WTC11 (cell line): ENCODE measurements around the gene SPSB3. TPM values are rescaled to one million over a fixed set of nuclear protein-coding genes. Genes with fewer than 3 reads are reported as not detected.
A peak's percentile ranks its signal among the peaks of the same experiment; 100 is the strongest.

Source experiments
- ATAC-seq: fragments of 200-7000 bp; cut with Tn5 transposase; 2 replicates; pipeline ENCODE4 v1.10.0; 2021; ENCODE audit warnings: mild to moderate bottlenecking, moderate library complexity
- CTCF ChIA-PET: fragments of 300-600 bp; sonication (Branson Sonifier 250); formaldehyde crosslinking; loops from one replicate; lab custom pipeline; 2021; ENCODE audit warnings: antibody characterized with exemption; lab: Charles Lee
- POLR2A ChIA-PET: fragments of 350-600 bp; sonication (Branson Sonifier 250); formaldehyde crosslinking; loops from one replicate; lab custom pipeline; 2021; ENCODE audit warnings: antibody characterized with exemption; lab: Charles Lee
- DNase-seq: peaks from one replicate; pipeline ENCODE4 v3.0.0; 2021; ENCODE audit warnings: low spot score
- H3K27ac Mint-ChIP-seq: 2 replicates; pipeline ENCODE4 v1.8.0; 2021; ENCODE audit warnings: mixed read lengths
- H3K27me3 Mint-ChIP-seq: 2 replicates; pipeline ENCODE4 v1.8.0; 2021; ENCODE audit warnings: low read depth, mild to moderate bottlenecking, moderate library complexity, mixed read lengths
- H3K36me3 Mint-ChIP-seq: 2 replicates; pipeline ENCODE4 v1.8.0; 2021; ENCODE audit warnings: mixed read lengths
- H3K4me1 Mint-ChIP-seq: 2 replicates; pipeline ENCODE4 v1.8.0; 2022; ENCODE audit warnings: mixed read lengths
- H3K4me3 Mint-ChIP-seq: 2 replicates; pipeline ENCODE4 v1.8.0; 2021; ENCODE audit warnings: mild to moderate bottlenecking, moderate library complexity, mixed read lengths
- H3K9me3 Mint-ChIP-seq: 2 replicates; pipeline ENCODE4 v1.8.0; 2021; ENCODE audit warnings: mixed read lengths
- CREM ChIP-seq: sonication (generic); formaldehyde crosslinking; IDR thresholded peaks from 2 replicates; pipeline ENCODE4 v1.8.1; 2022; ENCODE audit warnings: mild to moderate bottlenecking, missing genetic modification reagents, moderate library complexity
- ELF4 ChIP-seq: sonication (generic); formaldehyde crosslinking; IDR thresholded peaks from 2 replicates; pipeline ENCODE4 v1.8.1; 2022; ENCODE audit warnings: low read depth, mild to moderate bottlenecking, moderate library complexity, missing genetic modification reagents
- EMX1 ChIP-seq: fragments of 250-450 bp; sonication (Bioruptor Pico); IDR thresholded peaks from 2 replicates; pipeline ENCODE4 v1.8.0; 2021; ENCODE audit warnings: mild to moderate bottlenecking
- GRHL2 ChIP-seq: fragments of 250-450 bp; sonication (Bioruptor Pico); IDR thresholded peaks from 2 replicates; pipeline ENCODE4 v1.8.0; 2022; ENCODE audit warnings: mild to moderate bottlenecking, moderate library complexity; ENCODE audit not compliant: insufficient replicate concordance, severe bottlenecking
- GTF2I ChIP-seq: fragments of 250-450 bp; sonication (Bioruptor Pico); conservative IDR thresholded peaks from 2 replicates; pipeline ENCODE4 v1.4.0; 2021; ENCODE audit warnings: mild to moderate bottlenecking
- KAT7 ChIP-seq: sonication (generic); formaldehyde crosslinking; IDR thresholded peaks from 2 replicates; pipeline ENCODE4 v1.8.1; 2023; ENCODE audit warnings: missing genetic modification reagents, mild to moderate bottlenecking, borderline replicate concordance
- NR1H2 ChIP-seq: sonication (generic); formaldehyde crosslinking; IDR thresholded peaks from 2 replicates; pipeline ENCODE4 v1.9.0; 2021; ENCODE audit warnings: mild to moderate bottlenecking, moderate library complexity, missing genetic modification reagents
- RORB ChIP-seq: fragments of 250-450 bp; sonication (Bioruptor Pico); IDR thresholded peaks from 2 replicates; pipeline ENCODE4 v1.9.0; 2021; ENCODE audit warnings: mild to moderate bottlenecking
- ZNF121 ChIP-seq: sonication (generic); formaldehyde crosslinking; IDR thresholded peaks from 2 replicates; pipeline ENCODE4 v1.8.0; 2023; ENCODE audit warnings: missing genetic modification reagents
- ZNF416 ChIP-seq: fragments of 250-450 bp; sonication (Bioruptor Pico); IDR thresholded peaks from 2 replicates; pipeline ENCODE4 v1.9.0; 2021; ENCODE audit warnings: mild to moderate bottlenecking, inconsistent platforms
- total RNA-seq: library from RNA; stranded (reverse); gene quantifications from 3 replicates; pipeline ENCODE4 v1.2.3, GENCODE V29; 2021
- TF ChIP-seq, protein P1 (sequence below): fragments of 250-450 bp; sonication (Bioruptor Pico); IDR thresholded peaks from 2 replicates; pipeline ENCODE4 v1.8.0; 2021; ENCODE audit warnings: mild to moderate bottlenecking
- TF ChIP-seq, protein P2 (sequence below): sonication (generic); formaldehyde crosslinking; IDR thresholded peaks from 2 replicates; pipeline ENCODE4 v1.8.1; 2022; ENCODE audit warnings: low read depth, mild to moderate bottlenecking, moderate library complexity, missing genetic modification reagents, borderline replicate concordance
- TF ChIP-seq, protein P3 (sequence below): sonication (generic); formaldehyde crosslinking; IDR thresholded peaks from 2 replicates; pipeline ENCODE4 v1.8.0; 2022; ENCODE audit warnings: mild to moderate bottlenecking, missing genetic modification reagents
- TF ChIP-seq, protein P4 (sequence below): fragments of 250-450 bp; sonication (Bioruptor Pico); IDR thresholded peaks from 2 replicates; pipeline ENCODE4 v1.9.0; 2021; ENCODE audit warnings: mild to moderate bottlenecking
- TF ChIP-seq, protein P5 (sequence below): sonication (generic); formaldehyde crosslinking; IDR thresholded peaks from 2 replicates; pipeline ENCODE4 v1.8.0; 2023; ENCODE audit warnings: missing genetic modification reagents, mild to moderate bottlenecking, borderline replicate concordance
- TF ChIP-seq, protein P6 (sequence below): sonication (generic); formaldehyde crosslinking; IDR thresholded peaks from 2 replicates; pipeline ENCODE4 v1.8.0; 2022; ENCODE audit warnings: mild to moderate bottlenecking, missing genetic modification reagents
- TF ChIP-seq, protein P7 (sequence below): sonication (generic); formaldehyde crosslinking; IDR thresholded peaks from 2 replicates; pipeline ENCODE4 v1.8.0; 2022; ENCODE audit warnings: missing genetic modification reagents

Gene SPSB3
- total RNA-seq, 1 experiment from 2014 or later = 32.8 TPM

DNA sequence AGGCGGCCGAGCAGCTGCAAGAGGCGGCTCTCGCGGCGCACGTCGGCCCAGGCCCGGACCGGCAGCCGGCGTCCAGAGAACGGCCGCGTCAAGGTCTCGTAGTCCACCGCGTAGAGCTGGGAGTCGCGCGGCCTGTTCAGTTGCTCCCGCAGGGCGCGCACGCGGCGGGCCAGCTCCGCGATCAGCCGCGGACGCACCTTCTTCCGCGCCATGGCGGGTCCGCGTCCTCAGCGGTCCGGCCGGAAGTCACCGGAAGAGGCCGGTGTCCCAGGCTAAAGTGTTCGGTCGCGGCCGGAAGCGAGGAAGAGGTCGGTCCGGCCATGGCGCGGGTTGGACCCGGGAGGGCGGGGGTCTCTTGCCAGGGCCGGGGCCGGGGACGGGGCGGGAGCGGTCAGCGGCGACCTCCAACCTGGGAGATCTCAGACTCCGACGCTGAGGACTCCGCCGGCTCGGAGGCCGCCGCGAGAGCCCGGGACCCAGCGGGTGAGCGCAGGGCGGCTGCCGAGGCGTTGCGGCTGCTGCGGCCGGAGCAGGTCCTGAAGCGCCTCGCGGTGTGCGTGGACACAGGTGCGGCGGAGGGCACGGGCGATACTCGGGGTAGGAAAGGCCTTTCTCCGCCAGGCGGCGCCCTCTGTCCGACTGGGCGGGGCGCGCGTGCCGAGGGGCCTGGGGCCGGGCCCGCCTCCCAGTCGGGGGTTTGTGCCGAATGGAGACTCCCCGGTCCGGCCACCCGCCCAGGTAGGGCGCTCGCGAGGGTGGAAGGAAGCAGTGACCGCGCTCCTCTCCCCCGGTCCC, 9.3 kb downstream of the SPSB3 start, which contains the start of gene MRPS34 (continued):
- TF ChIP-seq, protein P1, sequence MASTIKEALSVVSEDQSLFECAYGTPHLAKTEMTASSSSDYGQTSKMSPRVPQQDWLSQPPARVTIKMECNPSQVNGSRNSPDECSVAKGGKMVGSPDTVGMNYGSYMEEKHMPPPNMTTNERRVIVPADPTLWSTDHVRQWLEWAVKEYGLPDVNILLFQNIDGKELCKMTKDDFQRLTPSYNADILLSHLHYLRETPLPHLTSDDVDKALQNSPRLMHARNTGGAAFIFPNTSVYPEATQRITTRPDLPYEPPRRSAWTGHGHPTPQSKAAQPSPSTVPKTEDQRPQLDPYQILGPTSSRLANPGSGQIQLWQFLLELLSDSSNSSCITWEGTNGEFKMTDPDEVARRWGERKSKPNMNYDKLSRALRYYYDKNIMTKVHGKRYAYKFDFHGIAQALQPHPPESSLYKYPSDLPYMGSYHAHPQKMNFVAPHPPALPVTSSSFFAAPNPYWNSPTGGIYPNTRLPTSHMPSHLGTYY (CRISPR knock-in tag) = no peak
- TF ChIP-seq ZNF416 (CRISPR knock-in tag) (no peak), NR1H2 (no peak), KAT7 (CRISPR knock-in tag) (peak; percentile 71; the same call in 1 of the 2 replicates), ZNF121 (CRISPR knock-in tag) (0 out of 2 replicates have a peak, but pooled peaks have one; percentile 6), RORB (CRISPR knock-in tag) (no peak)
- TF ChIP-seq, protein P2, sequence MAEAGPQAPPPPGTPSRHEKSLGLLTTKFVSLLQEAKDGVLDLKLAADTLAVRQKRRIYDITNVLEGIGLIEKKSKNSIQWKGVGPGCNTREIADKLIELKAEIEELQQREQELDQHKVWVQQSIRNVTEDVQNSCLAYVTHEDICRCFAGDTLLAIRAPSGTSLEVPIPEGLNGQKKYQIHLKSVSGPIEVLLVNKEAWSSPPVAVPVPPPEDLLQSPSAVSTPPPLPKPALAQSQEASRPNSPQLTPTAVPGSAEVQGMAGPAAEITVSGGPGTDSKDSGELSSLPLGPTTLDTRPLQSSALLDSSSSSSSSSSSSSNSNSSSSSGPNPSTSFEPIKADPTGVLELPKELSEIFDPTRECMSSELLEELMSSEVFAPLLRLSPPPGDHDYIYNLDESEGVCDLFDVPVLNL (CRISPR knock-in tag) = no peak
- TF ChIP-seq, protein P3, sequence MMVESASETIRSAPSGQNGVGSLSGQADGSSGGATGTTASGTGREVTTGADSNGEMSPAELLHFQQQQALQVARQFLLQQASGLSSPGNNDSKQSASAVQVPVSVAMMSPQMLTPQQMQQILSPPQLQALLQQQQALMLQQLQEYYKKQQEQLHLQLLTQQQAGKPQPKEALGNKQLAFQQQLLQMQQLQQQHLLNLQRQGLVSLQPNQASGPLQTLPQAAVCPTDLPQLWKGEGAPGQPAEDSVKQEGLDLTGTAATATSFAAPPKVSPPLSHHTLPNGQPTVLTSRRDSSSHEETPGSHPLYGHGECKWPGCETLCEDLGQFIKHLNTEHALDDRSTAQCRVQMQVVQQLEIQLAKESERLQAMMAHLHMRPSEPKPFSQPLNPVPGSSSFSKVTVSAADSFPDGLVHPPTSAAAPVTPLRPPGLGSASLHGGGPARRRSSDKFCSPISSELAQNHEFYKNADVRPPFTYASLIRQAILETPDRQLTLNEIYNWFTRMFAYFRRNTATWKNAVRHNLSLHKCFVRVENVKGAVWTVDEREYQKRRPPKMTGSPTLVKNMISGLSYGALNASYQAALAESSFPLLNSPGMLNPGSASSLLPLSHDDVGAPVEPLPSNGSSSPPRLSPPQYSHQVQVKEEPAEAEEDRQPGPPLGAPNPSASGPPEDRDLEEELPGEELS (CRISPR knock-in tag) = peak; percentile 82
- TF ChIP-seq, protein P4, sequence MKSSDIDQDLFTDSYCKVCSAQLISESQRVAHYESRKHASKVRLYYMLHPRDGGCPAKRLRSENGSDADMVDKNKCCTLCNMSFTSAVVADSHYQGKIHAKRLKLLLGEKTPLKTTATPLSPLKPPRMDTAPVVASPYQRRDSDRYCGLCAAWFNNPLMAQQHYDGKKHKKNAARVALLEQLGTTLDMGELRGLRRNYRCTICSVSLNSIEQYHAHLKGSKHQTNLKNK (CRISPR knock-in tag) = no peak
- TF ChIP-seq, protein P5, sequence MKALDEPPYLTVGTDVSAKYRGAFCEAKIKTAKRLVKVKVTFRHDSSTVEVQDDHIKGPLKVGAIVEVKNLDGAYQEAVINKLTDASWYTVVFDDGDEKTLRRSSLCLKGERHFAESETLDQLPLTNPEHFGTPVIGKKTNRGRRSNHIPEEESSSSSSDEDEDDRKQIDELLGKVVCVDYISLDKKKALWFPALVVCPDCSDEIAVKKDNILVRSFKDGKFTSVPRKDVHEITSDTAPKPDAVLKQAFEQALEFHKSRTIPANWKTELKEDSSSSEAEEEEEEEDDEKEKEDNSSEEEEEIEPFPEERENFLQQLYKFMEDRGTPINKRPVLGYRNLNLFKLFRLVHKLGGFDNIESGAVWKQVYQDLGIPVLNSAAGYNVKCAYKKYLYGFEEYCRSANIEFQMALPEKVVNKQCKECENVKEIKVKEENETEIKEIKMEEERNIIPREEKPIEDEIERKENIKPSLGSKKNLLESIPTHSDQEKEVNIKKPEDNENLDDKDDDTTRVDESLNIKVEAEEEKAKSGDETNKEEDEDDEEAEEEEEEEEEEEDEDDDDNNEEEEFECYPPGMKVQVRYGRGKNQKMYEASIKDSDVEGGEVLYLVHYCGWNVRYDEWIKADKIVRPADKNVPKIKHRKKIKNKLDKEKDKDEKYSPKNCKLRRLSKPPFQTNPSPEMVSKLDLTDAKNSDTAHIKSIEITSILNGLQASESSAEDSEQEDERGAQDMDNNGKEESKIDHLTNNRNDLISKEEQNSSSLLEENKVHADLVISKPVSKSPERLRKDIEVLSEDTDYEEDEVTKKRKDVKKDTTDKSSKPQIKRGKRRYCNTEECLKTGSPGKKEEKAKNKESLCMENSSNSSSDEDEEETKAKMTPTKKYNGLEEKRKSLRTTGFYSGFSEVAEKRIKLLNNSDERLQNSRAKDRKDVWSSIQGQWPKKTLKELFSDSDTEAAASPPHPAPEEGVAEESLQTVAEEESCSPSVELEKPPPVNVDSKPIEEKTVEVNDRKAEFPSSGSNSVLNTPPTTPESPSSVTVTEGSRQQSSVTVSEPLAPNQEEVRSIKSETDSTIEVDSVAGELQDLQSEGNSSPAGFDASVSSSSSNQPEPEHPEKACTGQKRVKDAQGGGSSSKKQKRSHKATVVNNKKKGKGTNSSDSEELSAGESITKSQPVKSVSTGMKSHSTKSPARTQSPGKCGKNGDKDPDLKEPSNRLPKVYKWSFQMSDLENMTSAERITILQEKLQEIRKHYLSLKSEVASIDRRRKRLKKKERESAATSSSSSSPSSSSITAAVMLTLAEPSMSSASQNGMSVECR = peak; percentile 84; the same call in 1 of the 2 replicates

DNA sequence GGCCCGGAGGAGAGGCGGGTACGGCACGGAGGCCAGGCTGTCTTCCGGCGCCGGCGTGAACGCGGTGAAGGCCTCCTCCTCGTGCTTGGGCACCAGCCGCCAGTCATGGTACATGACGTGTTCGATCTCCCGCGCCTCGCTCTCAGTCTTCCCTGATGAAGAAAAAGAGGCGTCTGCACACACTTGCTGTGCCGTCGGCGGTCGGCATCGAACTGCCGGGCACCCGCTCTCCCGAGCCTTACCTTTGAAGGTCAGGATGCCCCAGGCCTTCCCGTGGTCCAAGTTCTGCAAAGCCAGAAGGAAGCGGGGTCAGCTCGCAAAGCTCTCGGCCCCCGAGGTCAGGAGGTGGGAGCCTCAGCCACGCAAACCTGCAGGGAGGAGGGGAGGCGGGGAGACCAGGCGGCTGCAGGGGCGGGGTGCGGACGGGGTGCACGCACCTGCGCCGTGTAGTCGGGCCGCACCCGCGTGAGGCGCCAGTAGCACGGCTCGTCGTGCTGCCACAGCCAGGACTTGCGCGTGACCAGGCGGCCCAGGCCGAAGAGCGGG, 9.9 kb downstream of the SPSB3 start, which contains the start of gene EME2:
TSS of gene EME2 (plus strand) at position 449 of the 546 bp plus-strand sequence. CDS start 418 bp downstream, outside the sequence.
- Mint-ChIP-seq H3K27ac (peak within 1 kb of the TSS; percentile 98), H3K27me3 (no peaks in the 10 kb centered on the region; the same call in 1 of the 2 replicates), H3K36me3 (peaks cover 4% of the 10 kb centered on the region), H3K4me3 (peak within 1 kb of the TSS; percentile 99), H3K4me1 (peaks cover 4% of the 10 kb centered on the region), H3K9me3 (no peaks in the 10 kb centered on the region)
- ChIA-PET CTCF (interaction anchor here (0.6 to 3.1 kb wide), 7 partner anchors 9 to 430 kb away, joined by 3 to 37 read pairs (median 5); partner anchors contain the start of genes MAPK8IP3, NUBP2 and SPSB3), POLR2A (interaction anchor here (0.8 to 3.6 kb wide), 4 partner anchors 8 to 59 kb away, joined by 3 to 18 read pairs (median 8); partner anchors contain the start of genes NUBP2 and SPSB3)
- DNase-seq (no peak), ATAC-seq (no peak)
- TF ChIP-seq, protein P6, sequence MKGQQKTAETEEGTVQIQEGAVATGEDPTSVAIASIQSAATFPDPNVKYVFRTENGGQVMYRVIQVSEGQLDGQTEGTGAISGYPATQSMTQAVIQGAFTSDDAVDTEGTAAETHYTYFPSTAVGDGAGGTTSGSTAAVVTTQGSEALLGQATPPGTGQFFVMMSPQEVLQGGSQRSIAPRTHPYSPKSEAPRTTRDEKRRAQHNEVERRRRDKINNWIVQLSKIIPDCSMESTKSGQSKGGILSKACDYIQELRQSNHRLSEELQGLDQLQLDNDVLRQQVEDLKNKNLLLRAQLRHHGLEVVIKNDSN (CRISPR knock-in tag) = 0 out of 2 replicates have a peak, but pooled peaks have one; percentile 8
- no peak for TF ChIP-seq EMX1 (CRISPR knock-in tag)
- 0 out of 2 replicates have a peak, but pooled peaks have one; percentile 51 for TF ChIP-seq ELF4 (CRISPR knock-in tag)
- no peak for TF ChIP-seq GRHL2 (CRISPR knock-in tag)
- TF ChIP-seq, protein P7, sequence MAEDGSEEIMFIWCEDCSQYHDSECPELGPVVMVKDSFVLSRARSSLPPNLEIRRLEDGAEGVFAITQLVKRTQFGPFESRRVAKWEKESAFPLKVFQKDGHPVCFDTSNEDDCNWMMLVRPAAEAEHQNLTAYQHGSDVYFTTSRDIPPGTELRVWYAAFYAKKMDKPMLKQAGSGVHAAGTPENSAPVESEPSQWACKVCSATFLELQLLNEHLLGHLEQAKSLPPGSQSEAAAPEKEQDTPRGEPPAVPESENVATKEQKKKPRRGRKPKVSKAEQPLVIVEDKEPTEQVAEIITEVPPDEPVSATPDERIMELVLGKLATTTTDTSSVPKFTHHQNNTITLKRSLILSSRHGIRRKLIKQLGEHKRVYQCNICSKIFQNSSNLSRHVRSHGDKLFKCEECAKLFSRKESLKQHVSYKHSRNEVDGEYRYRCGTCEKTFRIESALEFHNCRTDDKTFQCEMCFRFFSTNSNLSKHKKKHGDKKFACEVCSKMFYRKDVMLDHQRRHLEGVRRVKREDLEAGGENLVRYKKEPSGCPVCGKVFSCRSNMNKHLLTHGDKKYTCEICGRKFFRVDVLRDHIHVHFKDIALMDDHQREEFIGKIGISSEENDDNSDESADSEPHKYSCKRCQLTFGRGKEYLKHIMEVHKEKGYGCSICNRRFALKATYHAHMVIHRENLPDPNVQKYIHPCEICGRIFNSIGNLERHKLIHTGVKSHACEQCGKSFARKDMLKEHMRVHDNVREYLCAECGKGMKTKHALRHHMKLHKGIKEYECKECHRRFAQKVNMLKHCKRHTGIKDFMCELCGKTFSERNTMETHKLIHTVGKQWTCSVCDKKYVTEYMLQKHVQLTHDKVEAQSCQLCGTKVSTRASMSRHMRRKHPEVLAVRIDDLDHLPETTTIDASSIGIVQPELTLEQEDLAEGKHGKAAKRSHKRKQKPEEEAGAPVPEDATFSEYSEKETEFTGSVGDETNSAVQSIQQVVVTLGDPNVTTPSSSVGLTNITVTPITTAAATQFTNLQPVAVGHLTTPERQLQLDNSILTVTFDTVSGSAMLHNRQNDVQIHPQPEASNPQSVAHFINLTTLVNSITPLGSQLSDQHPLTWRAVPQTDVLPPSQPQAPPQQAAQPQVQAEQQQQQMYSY = 0 out of 2 replicates have a peak, but pooled peaks have one; percentile 21
- no peak for TF ChIP-seq CREM (CRISPR knock-in tag)
- TF ChIP-seq GTF2I (CRISPR knock-in tag) = no peak
